OCI-LY3 (cell line): ENCODE data around the gene PCSK2.

Experiments used
- H2AFZ ChIP-seq: fragments of 200-600, 300-600 bp; shearing (Covaris generic); 2 replicates; pipeline ENCODE4 v1.6.0; 2014; ENCODE audit warnings: antibody characterized with exemption, low read depth, low read length
- H3K27ac ChIP-seq: fragments of 200-600, 300-600 bp; sonication (generic); 2 replicates; pipeline ENCODE4 v1.5.1; 2014; ENCODE audit warnings: mild to moderate bottlenecking, low read length, moderate library complexity, mixed read lengths
- H3K27me3 ChIP-seq: fragments of 200-600, 300-600 bp; sonication (generic); 2 replicates; pipeline ENCODE4 v1.6.1; 2014; ENCODE audit warnings: low read depth, low read length, mixed read lengths
- H3K36me3 ChIP-seq: fragments of 200-600, 300-600 bp; sonication (generic); replicated peaks from 2 replicates; pipeline ENCODE3; 2014; ENCODE audit warnings: low read depth, low read length, mixed read lengths
- H3K4me1 ChIP-seq: fragments of 300-600, 200-600 bp; sonication (generic); 2 replicates; pipeline ENCODE4 v1.6.1; 2014; ENCODE audit warnings: low read length, mixed read lengths
- H3K4me2 ChIP-seq: fragments of 200-600, 300-600 bp; sonication (generic); 2 replicates; pipeline ENCODE4 v1.6.1; 2014; ENCODE audit warnings: low read length, mixed read lengths
- H3K4me3 ChIP-seq: fragments of 300-600, 200-600 bp; sonication (generic); 2 replicates; pipeline ENCODE4 v1.5.1; 2014; ENCODE audit warnings: antibody characterized with exemption, mild to moderate bottlenecking, low read length, moderate library complexity
- H3K79me2 ChIP-seq: fragments of 300-600, 200-600 bp; shearing (Covaris generic); 2 replicates; pipeline ENCODE4 v1.6.1; 2014; ENCODE audit warnings: mild to moderate bottlenecking, low read length, mixed read lengths
- H3K9ac ChIP-seq: fragments of 300-600, 200-600 bp; shearing (Covaris generic); 2 replicates; pipeline ENCODE4 v1.6.0; 2014; ENCODE audit warnings: mild to moderate bottlenecking, low read length, moderate library complexity
- H3K9me3 ChIP-seq: fragments of 200-600, 300-600 bp; shearing (Covaris generic); 2 replicates; pipeline ENCODE4 v1.6.1; 2014; ENCODE audit warnings: low read length, mixed read lengths; ENCODE audit not compliant: insufficient read depth
- H4K20me1 ChIP-seq: fragments of 200-600, 300-600 bp; sonication (generic); 2 replicates; pipeline ENCODE4 v1.6.1; 2016; ENCODE audit warnings: low read length, mixed read lengths; ENCODE audit not compliant: insufficient read depth
- EZH2phosphoT487 ChIP-seq: fragments of 200-600 bp; shearing (Covaris generic); IDR thresholded peaks from 2 replicates; pipeline ENCODE4 v1.6.1; 2018; ENCODE audit warnings: antibody characterized with exemption, mixed run types, low read depth
- TF ChIP-seq, protein P1 (sequence below): fragments of 200-600, 300-600 bp; sonication (generic); IDR thresholded peaks from 2 replicates; pipeline ENCODE4 v1.5.1; 2014; ENCODE audit warnings: antibody characterized with exemption, low read length, low read depth

PCSK2 gene

DNA sequence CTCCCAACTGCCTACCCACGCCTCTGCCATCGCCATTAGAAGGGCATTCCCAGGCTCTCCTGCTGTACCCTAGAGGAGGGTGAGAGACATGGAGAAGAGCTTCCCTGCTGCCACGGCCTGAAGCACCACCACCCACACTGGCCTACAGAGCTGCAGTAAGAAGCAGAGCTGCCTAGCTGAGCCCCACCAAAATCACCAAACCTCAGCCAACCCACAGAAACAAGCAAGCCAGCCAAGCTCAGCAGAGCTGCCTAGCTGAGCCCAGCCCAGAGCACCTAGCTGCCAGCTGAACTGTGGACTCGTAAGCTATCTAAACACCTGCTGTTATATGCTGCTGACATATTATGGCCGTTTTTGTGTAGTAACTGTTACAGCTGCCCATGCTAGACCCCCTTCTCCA lies 149.2 kb downstream of the PCSK2 start:
- no peaks in the 10 kb centered on the region for H3K9me3 ChIP-seq
- H3K9ac ChIP-seq = no peak overlapping the region
- no peak overlapping the region for H3K27ac ChIP-seq
- no peak overlapping the region for H3K4me3 ChIP-seq
- no peak for TF ChIP-seq EZH2phosphoT487
- TF ChIP-seq, protein P1, sequence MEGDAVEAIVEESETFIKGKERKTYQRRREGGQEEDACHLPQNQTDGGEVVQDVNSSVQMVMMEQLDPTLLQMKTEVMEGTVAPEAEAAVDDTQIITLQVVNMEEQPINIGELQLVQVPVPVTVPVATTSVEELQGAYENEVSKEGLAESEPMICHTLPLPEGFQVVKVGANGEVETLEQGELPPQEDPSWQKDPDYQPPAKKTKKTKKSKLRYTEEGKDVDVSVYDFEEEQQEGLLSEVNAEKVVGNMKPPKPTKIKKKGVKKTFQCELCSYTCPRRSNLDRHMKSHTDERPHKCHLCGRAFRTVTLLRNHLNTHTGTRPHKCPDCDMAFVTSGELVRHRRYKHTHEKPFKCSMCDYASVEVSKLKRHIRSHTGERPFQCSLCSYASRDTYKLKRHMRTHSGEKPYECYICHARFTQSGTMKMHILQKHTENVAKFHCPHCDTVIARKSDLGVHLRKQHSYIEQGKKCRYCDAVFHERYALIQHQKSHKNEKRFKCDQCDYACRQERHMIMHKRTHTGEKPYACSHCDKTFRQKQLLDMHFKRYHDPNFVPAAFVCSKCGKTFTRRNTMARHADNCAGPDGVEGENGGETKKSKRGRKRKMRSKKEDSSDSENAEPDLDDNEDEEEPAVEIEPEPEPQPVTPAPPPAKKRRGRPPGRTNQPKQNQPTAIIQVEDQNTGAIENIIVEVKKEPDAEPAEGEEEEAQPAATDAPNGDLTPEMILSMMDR = no peak
- no peaks in the 10 kb centered on the region for H3K79me2 ChIP-seq
- H2AFZ ChIP-seq = no peak overlapping the region
- no peaks in the 10 kb centered on the region for H4K20me1 ChIP-seq
- peaks cover 18% of the 10 kb centered on the region; the same call in 1 of the 2 replicates for H3K27me3 ChIP-seq
- no peak overlapping the region for H3K4me2 ChIP-seq
- no peaks in the 10 kb centered on the region for H3K4me1 ChIP-seq
- H3K36me3 ChIP-seq = no peaks in the 10 kb centered on the region

DNA sequence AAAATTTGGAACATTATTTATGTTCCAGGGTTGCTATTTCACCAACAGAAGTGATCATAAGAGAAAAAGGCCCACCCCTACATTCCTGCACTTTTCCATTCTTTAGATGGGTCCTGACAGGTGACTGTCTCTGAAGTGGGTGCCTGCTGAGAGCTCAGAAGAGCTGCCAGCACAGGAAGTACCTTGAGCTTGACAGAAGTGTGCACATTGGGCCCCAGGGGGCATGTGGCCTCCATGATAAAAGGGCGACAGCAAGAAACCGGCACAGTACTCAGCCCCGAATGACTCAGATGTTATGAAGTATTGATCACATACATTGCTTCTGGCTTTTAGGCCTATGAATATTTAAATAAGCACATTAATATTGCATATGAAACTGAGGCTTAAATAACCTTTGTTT lies 150.4 kb downstream of the PCSK2 start:
- H3K4me2 ChIP-seq = no peak overlapping the region
- no peaks in the 10 kb centered on the region for H3K36me3 ChIP-seq
- no peaks in the 10 kb centered on the region for H3K4me1 ChIP-seq
- peaks cover 24% of the 10 kb centered on the region; the same call in 1 of the 2 replicates for H3K27me3 ChIP-seq
- TF ChIP-seq, protein P1 = peak; percentile 34
- no peak for TF ChIP-seq EZH2phosphoT487
- no peak overlapping the region for H3K4me3 ChIP-seq
- no peaks in the 10 kb centered on the region for H3K9me3 ChIP-seq
- H3K79me2 ChIP-seq = no peaks in the 10 kb centered on the region
- no peak overlapping the region for H3K9ac ChIP-seq
- H2AFZ ChIP-seq = no peak overlapping the region
- no peak overlapping the region for H3K27ac ChIP-seq
- no peaks in the 10 kb centered on the region for H4K20me1 ChIP-seq

DNA sequence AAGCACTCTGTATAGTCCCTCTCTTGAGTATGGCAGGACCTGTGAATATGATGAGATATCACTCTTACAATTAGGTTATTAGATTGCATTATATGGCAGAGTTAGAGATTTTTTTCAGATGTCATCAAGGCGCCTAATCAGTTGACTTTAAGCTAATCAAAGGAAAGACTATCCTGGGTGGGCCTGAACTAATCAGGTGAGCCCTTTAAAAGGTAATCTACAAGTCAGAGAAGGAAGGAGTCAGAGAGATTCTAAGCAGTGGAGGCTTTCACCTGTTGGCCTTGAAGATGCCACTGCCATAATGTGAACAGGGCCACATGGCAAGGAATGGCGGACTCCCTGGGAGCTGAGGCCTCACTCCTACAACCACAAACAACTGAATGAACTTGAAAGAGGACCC lies 152.8 kb downstream of the PCSK2 start:
- H3K9ac ChIP-seq = no peak overlapping the region
- no peak overlapping the region for H3K4me3 ChIP-seq
- H3K9me3 ChIP-seq = no peaks in the 10 kb centered on the region
- no peaks in the 10 kb centered on the region for H3K4me1 ChIP-seq
- H3K4me2 ChIP-seq = no peak overlapping the region
- peaks cover 12% of the 10 kb centered on the region; the same call in 1 of the 2 replicates for H3K27me3 ChIP-seq
- TF ChIP-seq, protein P1 = no peak
- TF ChIP-seq EZH2phosphoT487 = no peak
- no peak overlapping the region for H2AFZ ChIP-seq
- no peak overlapping the region for H3K27ac ChIP-seq
- no peaks in the 10 kb centered on the region for H3K79me2 ChIP-seq
- no peaks in the 10 kb centered on the region for H4K20me1 ChIP-seq
- H3K36me3 ChIP-seq = no peaks in the 10 kb centered on the region

DNA sequence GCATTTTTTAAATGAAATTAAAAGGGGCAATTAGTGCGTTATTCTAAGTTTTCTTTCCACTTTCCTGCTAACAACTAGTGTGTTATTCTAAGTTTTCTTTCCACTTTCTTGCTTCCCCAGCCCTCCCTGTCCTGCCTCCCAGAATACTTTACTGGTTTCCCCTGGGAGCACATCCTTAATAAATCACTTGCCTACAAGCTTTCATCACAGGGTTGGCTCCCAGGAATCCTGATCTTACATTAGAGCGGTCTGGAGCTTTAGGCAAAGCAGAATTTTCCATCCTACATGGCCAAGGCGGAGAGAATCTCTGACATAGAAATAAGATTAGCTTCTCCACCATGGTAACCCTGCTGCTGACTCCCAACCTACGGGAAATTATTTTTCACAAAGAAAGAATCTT lies 154.0 kb downstream of the PCSK2 start:
- Histone ChIP-seq H3K9me3 (no peaks in the 10 kb centered on the region), H3K9ac (no peak overlapping the region), H2AFZ (no peak overlapping the region), H3K36me3 (no peaks in the 10 kb centered on the region), H3K4me3 (no peak overlapping the region), H3K4me1 (no peaks in the 10 kb centered on the region), H3K4me2 (no peak overlapping the region), H3K27ac (no peak overlapping the region), H3K27me3 (peaks cover 12% of the 10 kb centered on the region; the same call in 1 of the 2 replicates), H4K20me1 (no peaks in the 10 kb centered on the region), H3K79me2 (no peaks in the 10 kb centered on the region)
- no peak for TF ChIP-seq EZH2phosphoT487
- TF ChIP-seq, protein P1 = no peak
